ENCODE data around the gene ZNF367. TPM values are rescaled to one million over a fixed set of nuclear protein-coding genes. Genes with fewer than 3 reads are reported as not detected.
A peak's percentile ranks its signal among the peaks of the same experiment; 100 is the strongest.

Gene ZNF367
- total and polyA plus RNA-seq, 9 of the 15 experiments (the other 6 are each of a cell fraction or from before 2014, with no cell fraction given): 2.7 to 14.4 (median 10.0) TPM

DNA sequence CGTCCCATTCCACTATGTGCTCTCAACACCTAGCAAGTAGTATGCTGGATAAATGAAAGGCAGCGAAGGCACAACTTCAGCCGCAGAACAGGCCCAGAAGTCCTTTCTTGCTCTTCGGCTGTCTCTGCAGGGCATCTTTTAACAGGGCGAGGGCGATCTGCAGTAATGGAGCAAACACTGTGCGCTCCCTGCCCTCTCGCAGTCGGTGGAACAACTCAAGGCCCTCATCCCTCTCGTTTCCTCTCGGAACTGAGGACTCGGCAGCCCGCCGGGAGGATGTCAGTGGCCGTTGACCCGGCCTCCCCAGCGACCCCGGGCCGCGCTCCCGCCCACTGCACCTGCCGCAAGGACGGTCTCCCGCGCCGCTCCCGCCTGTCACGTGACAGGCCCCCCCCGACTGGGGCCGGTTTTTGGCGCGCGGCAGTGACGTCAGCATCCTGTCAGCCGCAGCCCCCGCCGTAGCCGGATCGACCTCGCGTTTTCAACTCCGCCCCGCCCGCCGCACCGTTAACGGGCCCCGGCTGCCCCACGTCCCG, 1.1 kb downstream of the ZNF367 start (continued):
- TF ChIP-seq SRSF3 (IDR thresholded peaks at IDR 0.05; ENCODE audit: insufficient read depth, low read length) (no peak), ZBTB8A (IDR thresholded peaks at IDR 0.05; ENCODE audit: partially characterized antibody) (no peak), ZNF668 (CRISPR knock-in tag; IDR thresholded peaks at IDR 0.05) (no peak), EZH2 (IDR thresholded peaks at IDR 0.05; ENCODE audit: borderline replicate concordance, low read depth, low read length) (no peak), PTBP1 (IDR thresholded peaks at IDR 0.05; ENCODE audit: low read depth, low read length) (no peak), SMAD3 (CRISPR knock-in tag; conservative IDR thresholded peaks at IDR 0.05) (0 out of 2 replicates have a peak, but pooled peaks have one; percentile 58), LARP7 (IDR thresholded peaks at IDR 0.05) (no peak), ETV1 (tag; conservative IDR thresholded peaks at IDR 0.05; ENCODE audit: low read depth) (0 out of 2 replicates have a peak, but pooled peaks have one; percentile 27), TRIM24 (IDR thresholded peaks at IDR 0.05) (no peak), ZNF263 (CRISPR knock-in tag; IDR thresholded peaks at IDR 0.05; ENCODE audit: borderline replicate concordance) (0 out of 2 replicates have a peak, but pooled peaks have one; percentile 35), ZNF699 (CRISPR knock-in tag; IDR thresholded peaks at IDR 0.05; ENCODE audit: insufficient replicate concordance) (no peak), CREB1 (IDR thresholded peaks at IDR 0.05) (peak; percentile 94), CREB1 (CRISPR knock-in tag; IDR thresholded peaks at IDR 0.05) (peak; percentile 97), POLR2AphosphoS5 (IDR thresholded peaks at IDR 0.05; ENCODE audit: control insufficient read depth, insufficient read depth, low read depth, low read length) (peak; percentile 30; the same call in 1 of the 2 replicates), ZBTB26 (CRISPR knock-in tag; IDR thresholded peaks at IDR 0.05) (no peak), GABPB2 (CRISPR knock-in tag; conservative IDR thresholded peaks at IDR 0.05) (no peak), PTTG1 (tag; IDR thresholded peaks at IDR 0.05; ENCODE audit: low read depth) (no peak), MCM5 (IDR thresholded peaks at IDR 0.05; ENCODE audit: low read depth) (no peak), ETV5 (CRISPR knock-in tag; IDR thresholded peaks at IDR 0.05; ENCODE audit: low read depth) (peak; percentile 39), XRCC3 (IDR thresholded peaks at IDR 0.05) (no peak)
- TF ChIP-seq, protein P1, sequence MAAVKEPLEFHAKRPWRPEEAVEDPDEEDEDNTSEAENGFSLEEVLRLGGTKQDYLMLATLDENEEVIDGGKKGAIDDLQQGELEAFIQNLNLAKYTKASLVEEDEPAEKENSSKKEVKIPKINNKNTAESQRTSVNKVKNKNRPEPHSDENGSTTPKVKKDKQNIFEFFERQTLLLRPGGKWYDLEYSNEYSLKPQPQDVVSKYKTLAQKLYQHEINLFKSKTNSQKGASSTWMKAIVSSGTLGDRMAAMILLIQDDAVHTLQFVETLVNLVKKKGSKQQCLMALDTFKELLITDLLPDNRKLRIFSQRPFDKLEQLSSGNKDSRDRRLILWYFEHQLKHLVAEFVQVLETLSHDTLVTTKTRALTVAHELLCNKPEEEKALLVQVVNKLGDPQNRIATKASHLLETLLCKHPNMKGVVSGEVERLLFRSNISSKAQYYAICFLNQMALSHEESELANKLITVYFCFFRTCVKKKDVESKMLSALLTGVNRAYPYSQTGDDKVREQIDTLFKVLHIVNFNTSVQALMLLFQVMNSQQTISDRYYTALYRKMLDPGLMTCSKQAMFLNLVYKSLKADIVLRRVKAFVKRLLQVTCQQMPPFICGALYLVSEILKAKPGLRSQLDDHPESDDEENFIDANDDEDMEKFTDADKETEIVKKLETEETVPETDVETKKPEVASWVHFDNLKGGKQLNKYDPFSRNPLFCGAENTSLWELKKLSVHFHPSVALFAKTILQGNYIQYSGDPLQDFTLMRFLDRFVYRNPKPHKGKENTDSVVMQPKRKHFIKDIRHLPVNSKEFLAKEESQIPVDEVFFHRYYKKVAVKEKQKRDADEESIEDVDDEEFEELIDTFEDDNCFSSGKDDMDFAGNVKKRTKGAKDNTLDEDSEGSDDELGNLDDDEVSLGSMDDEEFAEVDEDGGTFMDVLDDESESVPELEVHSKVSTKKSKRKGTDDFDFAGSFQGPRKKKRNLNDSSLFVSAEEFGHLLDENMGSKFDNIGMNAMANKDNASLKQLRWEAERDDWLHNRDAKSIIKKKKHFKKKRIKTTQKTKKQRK (IDR thresholded peaks at IDR 0.05; ENCODE audit: borderline replicate concordance, low read depth, low read length): no peak
- TF ChIP-seq, protein P2, sequence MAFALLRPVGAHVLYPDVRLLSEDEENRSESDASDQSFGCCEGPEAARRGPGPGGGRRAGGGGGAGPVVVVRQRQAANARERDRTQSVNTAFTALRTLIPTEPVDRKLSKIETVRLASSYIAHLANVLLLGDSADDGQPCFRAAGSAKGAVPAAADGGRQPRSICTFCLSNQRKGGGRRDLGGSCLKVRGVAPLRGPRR (CRISPR knock-in tag; IDR thresholded peaks at IDR 0.05): no peak
- TF ChIP-seq, protein P3, sequence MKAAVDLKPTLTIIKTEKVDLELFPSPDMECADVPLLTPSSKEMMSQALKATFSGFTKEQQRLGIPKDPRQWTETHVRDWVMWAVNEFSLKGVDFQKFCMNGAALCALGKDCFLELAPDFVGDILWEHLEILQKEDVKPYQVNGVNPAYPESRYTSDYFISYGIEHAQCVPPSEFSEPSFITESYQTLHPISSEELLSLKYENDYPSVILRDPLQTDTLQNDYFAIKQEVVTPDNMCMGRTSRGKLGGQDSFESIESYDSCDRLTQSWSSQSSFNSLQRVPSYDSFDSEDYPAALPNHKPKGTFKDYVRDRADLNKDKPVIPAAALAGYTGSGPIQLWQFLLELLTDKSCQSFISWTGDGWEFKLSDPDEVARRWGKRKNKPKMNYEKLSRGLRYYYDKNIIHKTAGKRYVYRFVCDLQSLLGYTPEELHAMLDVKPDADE (conservative IDR thresholded peaks at IDR 0.05; ENCODE audit: control insufficient read depth, low read depth, low read length): peak; percentile 89

All from K562 (cell line).